ENCODE measurements around the gene YIF1B. TPM values are rescaled to one million over a fixed set of nuclear protein-coding genes. Genes with fewer than 3 reads are reported as not detected.

Gene YIF1B
- total RNA-seq, 4 donors from 2014 or later = 15.0 to 24.5 (median 18.4) TPM

GRCh38 chr19:38360839-38361631, 45.3 kb upstream of the YIF1B start:
- H3K4me3 ChIP-seq = peak overlapping the region; percentile 9 to 56 (median 34)
- peaks cover 55% of the 10 kb centered on the region for H3K27me3 ChIP-seq
- no peak for DNase-seq
- intact Hi-C loops (cut with DNase I; ENCODE audit: low total_unique reads) = no loop called here
- 12 to 23% methylated on average over 17 to 23 of the region's 23 CpGs for WGBS, 2 donors (ENCODE audit: low coverage in 1 of 2)
- H3K36me3 ChIP-seq = no peaks in the 10 kb centered on the region
- in situ Hi-C loops (cut with MboI; ENCODE audit: low pct_ligation_motif_present in 1 of 4, low pct_unique_long_range_greater_than_20kb in 1 of 4, low sequenced_read_pairs in 3 of 4) = no loop called here
- H3K9me3 ChIP-seq = no peaks in the 10 kb centered on the region
- no peak overlapping the region for H3K27ac ChIP-seq
- TF ChIP-seq EP300 (IDR thresholded peaks at IDR 0.05; ENCODE audit: low read depth) = no peak
- no peak for TF ChIP-seq POLR2AphosphoS5 (IDR thresholded peaks at IDR 0.05)
- TF ChIP-seq POLR2A (IDR thresholded peaks at IDR 0.05) = no peak
- no peak for TF ChIP-seq CTCF (IDR thresholded peaks at IDR 0.05)
- H3K4me1 ChIP-seq = peaks cover 5 to 21% (median 18%) of the 10 kb centered on the region in 4 donors

- 82 to 100% methylated on average over 1 to 9 of the region's 9 CpGs for WGBS, 2 donors (ENCODE audit: low coverage in 1 of 2)
Measured at GRCh38 chr19:38360351-38360750, 44.6 kb upstream of the YIF1B start.

GRCh38 chr19:38359242-38360021, 43.7 kb upstream of the YIF1B start:
- no peaks in the 10 kb centered on the region for H3K9me3 ChIP-seq
- H3K4me1 ChIP-seq = peaks cover 5 to 21% (median 18%) of the 10 kb centered on the region in 4 donors
- no peaks in the 10 kb centered on the region for H3K36me3 ChIP-seq
- no peak overlapping the region for H3K4me3 ChIP-seq
- in situ Hi-C loops (cut with MboI; ENCODE audit: low pct_ligation_motif_present in 1 of 4, low pct_unique_long_range_greater_than_20kb in 1 of 4, low sequenced_read_pairs in 3 of 4) (no loop called here), intact Hi-C loops (cut with DNase I; ENCODE audit: low total_unique reads) (no loop called here)
- no peak for DNase-seq
- 50% methylated on average over 15 of the region's 18 CpGs; no CpG with 5 or more reads in 1 of the 2 donors for WGBS, 2 donors (ENCODE audit: low coverage in 1 of 2)
- no peak overlapping the region for H3K27ac ChIP-seq
- TF ChIP-seq POLR2AphosphoS5 (IDR thresholded peaks at IDR 0.05) (no peak), CTCF (IDR thresholded peaks at IDR 0.05) (no peak), POLR2A (IDR thresholded peaks at IDR 0.05) (no peak), EP300 (IDR thresholded peaks at IDR 0.05; ENCODE audit: low read depth) (no peak)
- peaks cover 59% of the 10 kb centered on the region for H3K27me3 ChIP-seq

More at GRCh38 chr19:38360351-38360750, 44.6 kb upstream of the YIF1B start:
- in situ Hi-C loops (cut with MboI; ENCODE audit: low pct_ligation_motif_present in 1 of 4, low pct_unique_long_range_greater_than_20kb in 1 of 4, low sequenced_read_pairs in 3 of 4) = no loop called here
- H3K27me3 ChIP-seq = peaks cover 54% of the 10 kb centered on the region
- H3K4me1 ChIP-seq = peaks cover 5 to 21% (median 18%) of the 10 kb centered on the region in 4 donors
- no peaks in the 10 kb centered on the region for H3K36me3 ChIP-seq
- DNase-seq = no peak
- no peak for TF ChIP-seq EP300 (IDR thresholded peaks at IDR 0.05; ENCODE audit: low read depth)
- no peak overlapping the region for H3K4me3 ChIP-seq
- intact Hi-C loops (cut with DNase I; ENCODE audit: low total_unique reads) = no loop called here
- no peaks in the 10 kb centered on the region for H3K9me3 ChIP-seq
- H3K27ac ChIP-seq = no peak overlapping the region

- TF ChIP-seq POLR2AphosphoS5 (IDR thresholded peaks at IDR 0.05) = no peak
- no peak for TF ChIP-seq POLR2A (IDR thresholded peaks at IDR 0.05)
- no peak for TF ChIP-seq EP300 (IDR thresholded peaks at IDR 0.05; ENCODE audit: low read depth)
- no peak for TF ChIP-seq CTCF (IDR thresholded peaks at IDR 0.05)
- Histone ChIP-seq H3K4me1 (peaks cover 5 to 19% (median 17%) of the 10 kb centered on the region in 4 donors), H3K9me3 (no peaks in the 10 kb centered on the region), H3K4me3 (no peak overlapping the region), H3K36me3 (no peaks in the 10 kb centered on the region), H3K27me3 (peaks cover 63% of the 10 kb centered on the region), H3K27ac (no peak overlapping the region)
- intact Hi-C loops (cut with DNase I; ENCODE audit: low total_unique reads) = no loop called here
- WGBS, 2 donors (ENCODE audit: low coverage in 1 of 2) = 32 to 57% methylated on average over 2 to 5 of the region's 5 CpGs
- DNase-seq = no peak
- in situ Hi-C loops (cut with MboI; ENCODE audit: low pct_ligation_motif_present in 1 of 4, low pct_unique_long_range_greater_than_20kb in 1 of 4, low sequenced_read_pairs in 3 of 4) = no loop called here
Measured at GRCh38 chr19:38358071-38358470, 42.3 kb upstream of the YIF1B start.
